ENCODE measurements around the gene NFAT5.

The NFAT5 gene

GRCh38 chr16:69523566-69524305, 42.0 kb upstream of the NFAT5 start:
- no peak for DNase-seq (ENCODE audit: low spot score)
- TF ChIP-seq CTCF (IDR thresholded peaks at IDR 0.05; ENCODE audit: extremely low read depth, insufficient read depth, missing control alignments), result no peak
- in situ Hi-C loops (cut with MboI; ENCODE audit: low pct_unique_long_range_greater_than_20kb, low sequenced_read_pairs, unreplicated experiment), result no loop called here

GRCh38 chr16:69526831-69527655, 38.7 kb upstream of the NFAT5 start:
- in situ Hi-C loops (cut with MboI; ENCODE audit: low pct_unique_long_range_greater_than_20kb, low sequenced_read_pairs, unreplicated experiment), result no loop called here
- TF ChIP-seq CTCF (IDR thresholded peaks at IDR 0.05; ENCODE audit: extremely low read depth, insufficient read depth, missing control alignments), result no peak
- DNase-seq (ENCODE audit: low spot score), result no peak

GRCh38 chr16:69531988-69532387, 33.8 kb upstream of the NFAT5 start:
- DNase-seq (ENCODE audit: low spot score), result no peak
- TF ChIP-seq CTCF (IDR thresholded peaks at IDR 0.05; ENCODE audit: extremely low read depth, insufficient read depth, missing control alignments), result no peak
- in situ Hi-C loops (cut with MboI; ENCODE audit: low pct_unique_long_range_greater_than_20kb, low sequenced_read_pairs, unreplicated experiment), result no loop called here

- no peak for TF ChIP-seq CTCF (IDR thresholded peaks at IDR 0.05; ENCODE audit: extremely low read depth, insufficient read depth, missing control alignments)
- in situ Hi-C loops (cut with MboI; ENCODE audit: low pct_unique_long_range_greater_than_20kb, low sequenced_read_pairs, unreplicated experiment), result no loop called here
- no peak for DNase-seq (ENCODE audit: low spot score)
These were observed 32.9 kb upstream of the NFAT5 start for GRCh38 chr16:69532641-69533455.

GRCh38 chr16:69534720-69535119, 31.0 kb upstream of the NFAT5 start:
- in situ Hi-C loops (cut with MboI; ENCODE audit: low pct_unique_long_range_greater_than_20kb, low sequenced_read_pairs, unreplicated experiment), result no loop called here
- DNase-seq (ENCODE audit: low spot score), result no peak
- no peak for TF ChIP-seq CTCF (IDR thresholded peaks at IDR 0.05; ENCODE audit: extremely low read depth, insufficient read depth, missing control alignments)

Measured in GM13977 (cell line).